HG02885 (cell line): ENCODE results near the gene RBSN.

Experiments
- ATAC-seq: cut with Tn5 transposase; IDR thresholded peaks from one replicate; pipeline ENCODE4 v1.9.1; 2021; ENCODE audit warnings: mild to moderate bottlenecking; ENCODE audit not compliant: unreplicated experiment, poor library complexity

Gene RBSN

DNA sequence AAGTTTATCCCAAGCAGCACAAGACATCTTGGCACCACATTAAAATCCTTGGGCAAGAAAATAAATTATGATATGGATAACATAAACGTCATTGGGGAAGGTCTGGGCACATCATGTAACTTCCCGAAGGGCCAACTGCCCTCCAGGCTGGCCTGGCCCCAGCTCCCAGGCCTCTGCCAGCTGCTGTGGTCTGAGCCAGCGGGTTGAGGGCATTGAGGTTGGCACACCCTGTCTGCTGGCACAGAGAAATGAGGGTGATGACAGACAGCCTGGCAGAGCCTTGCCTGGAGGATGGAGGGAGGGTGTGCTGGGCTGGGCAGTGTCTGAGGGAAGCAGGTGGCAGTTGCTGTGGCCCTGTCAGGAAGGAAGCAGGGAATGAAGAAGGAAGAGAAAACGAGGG is 3.3 kb upstream of the RBSN start:
- no peak for ATAC-seq

DNA sequence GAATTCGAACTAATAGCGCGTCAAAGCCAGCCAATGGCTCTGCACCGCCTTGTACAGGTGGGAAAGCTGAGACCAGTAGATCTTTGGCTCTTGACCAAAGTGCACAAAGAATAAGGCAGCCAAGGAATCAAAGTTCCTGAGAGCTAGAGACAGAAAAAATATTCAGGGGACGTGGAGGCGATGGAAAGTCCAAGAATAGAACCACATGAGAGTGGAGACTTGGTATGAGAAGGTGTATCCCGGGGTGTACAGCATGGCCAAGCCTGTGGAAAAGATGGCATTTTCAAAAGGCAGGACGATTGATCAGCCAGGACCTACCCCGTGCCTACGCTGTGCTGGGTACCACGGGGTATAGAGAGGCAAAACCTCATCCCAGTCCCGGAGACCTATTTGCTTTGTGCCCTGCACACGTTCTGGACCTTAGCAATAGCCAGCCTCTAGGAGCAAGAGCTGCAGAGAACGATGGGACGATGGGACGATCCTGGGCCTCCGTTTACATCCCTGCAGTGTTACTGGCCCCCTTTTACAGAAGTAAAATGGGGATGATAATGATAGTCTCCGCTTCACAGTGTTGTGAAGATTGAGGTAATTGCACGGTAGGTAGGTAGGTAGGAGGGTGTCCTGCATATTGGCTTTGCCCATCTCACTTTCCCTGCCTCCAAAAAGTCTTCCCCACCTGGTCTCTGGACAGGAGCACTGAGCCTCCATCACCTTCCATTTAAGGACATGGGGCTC is 583 bp upstream of the RBSN start:
- ATAC-seq = peak; percentile 14

GRCh38 chr3:15097891-15098290 is 1.1 kb downstream of the RBSN start:
- no peak for ATAC-seq

GRCh38 chr3:15096046-15096445 is 2.9 kb downstream of the RBSN start:
- ATAC-seq = no peak

- ATAC-seq = no peak
Measured at GRCh38 chr3:15094187-15094875, 4.6 kb downstream of the RBSN start.

DNA sequence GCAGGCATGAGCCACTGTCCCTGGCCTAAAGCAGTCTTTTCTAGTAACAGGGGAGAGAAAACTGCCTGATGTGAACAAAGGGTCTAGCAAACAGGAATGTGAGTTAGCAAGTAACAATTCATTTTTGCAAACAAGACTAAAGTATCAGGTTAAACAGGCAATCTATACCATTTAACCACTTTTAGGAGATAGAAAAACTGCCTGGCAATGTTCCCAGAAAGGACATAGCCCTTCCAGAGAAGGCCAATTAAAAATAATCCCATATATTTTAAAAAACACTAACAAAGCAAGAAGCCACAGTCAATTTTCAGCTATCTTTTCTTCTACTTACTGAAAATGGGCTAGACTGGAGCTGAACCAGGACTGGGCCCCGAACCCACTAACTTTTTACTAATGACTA is 6.3 kb downstream of the RBSN start:
- no peak for ATAC-seq

DNA sequence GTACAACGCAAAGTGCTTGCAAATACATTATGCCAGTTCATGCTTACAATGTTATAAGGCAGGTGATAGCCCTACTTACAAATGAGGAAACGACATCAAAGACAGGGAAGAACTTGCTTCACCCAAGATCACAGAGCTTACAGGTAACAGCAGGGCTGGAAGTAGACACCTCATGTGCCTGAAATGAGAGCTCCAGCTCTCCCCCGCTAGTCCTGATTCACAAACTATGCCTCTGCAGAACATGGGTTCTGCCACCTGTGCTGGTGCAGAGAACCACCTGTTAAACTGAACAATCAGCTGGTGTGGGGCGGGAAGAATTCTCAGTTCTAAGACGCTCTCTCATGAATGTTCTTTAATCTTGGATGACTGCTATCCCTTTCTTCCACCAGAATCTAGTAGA is 7.4 kb downstream of the RBSN start:
- no peak for ATAC-seq

DNA sequence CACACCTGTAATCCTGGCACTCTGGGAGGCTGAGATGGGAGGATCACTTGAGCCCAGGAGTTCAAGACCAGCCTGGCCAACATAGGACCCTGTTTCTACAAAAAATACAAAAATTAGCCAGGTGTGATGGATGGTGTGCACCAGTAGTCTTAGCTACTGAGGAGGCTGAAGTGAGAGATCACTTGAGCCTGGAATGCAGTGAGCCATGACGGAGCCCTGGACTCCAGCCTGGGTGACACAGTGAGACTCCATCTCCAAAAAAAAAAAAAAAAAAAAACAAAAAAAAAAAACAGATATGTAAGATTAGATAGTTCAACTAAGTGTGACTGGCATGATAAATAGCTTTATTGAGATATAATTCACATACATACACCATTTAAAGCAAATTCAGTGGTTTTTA is 9.7 kb downstream of the RBSN start:
- no peak for ATAC-seq

- no peak for ATAC-seq
Measured at GRCh38 chr3:15086699-15087098, 12.2 kb downstream of the RBSN start.

DNA sequence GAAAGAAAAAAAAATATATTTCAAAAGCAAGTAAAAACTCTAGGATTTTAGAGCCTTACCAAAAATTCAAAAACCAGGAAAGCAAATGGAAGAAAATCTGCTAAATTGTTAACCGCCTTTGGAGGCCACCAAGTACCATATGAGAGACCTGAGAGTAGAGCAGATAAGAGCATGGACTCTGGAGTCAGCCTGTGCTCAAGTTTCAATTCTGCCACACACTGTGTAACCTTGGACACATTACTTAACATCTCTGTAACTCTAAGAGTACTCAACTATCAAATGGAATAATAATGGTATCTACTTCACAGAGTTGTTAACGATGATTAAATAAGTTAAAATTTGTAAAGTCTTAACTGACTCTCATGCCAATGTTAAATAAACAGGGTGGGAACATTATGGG is 12.7 kb downstream of the RBSN start:
- no peak for ATAC-seq

DNA sequence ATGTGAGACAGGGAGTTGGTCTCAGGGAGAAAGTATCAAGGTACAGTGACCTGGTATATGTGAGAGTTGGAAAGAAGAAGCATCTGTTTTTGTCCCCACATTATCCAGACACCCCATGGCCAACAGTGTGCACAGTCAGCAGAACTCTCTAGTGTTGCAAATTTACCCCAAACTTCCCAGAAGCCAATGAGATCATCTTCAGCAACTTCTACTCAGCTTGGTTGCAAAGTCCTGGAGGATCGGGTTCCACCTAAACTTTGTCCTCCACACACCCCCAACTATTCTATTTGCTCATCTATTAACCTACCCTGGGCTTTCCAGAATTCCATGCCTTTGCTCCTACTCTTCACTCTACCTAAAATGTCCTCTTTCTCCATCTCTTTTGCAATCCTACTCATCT is 15.7 kb downstream of the RBSN start:
- ATAC-seq = no peak

GRCh38 chr3:15081960-15082664 is 16.8 kb downstream of the RBSN start:
- ATAC-seq = no peak

DNA sequence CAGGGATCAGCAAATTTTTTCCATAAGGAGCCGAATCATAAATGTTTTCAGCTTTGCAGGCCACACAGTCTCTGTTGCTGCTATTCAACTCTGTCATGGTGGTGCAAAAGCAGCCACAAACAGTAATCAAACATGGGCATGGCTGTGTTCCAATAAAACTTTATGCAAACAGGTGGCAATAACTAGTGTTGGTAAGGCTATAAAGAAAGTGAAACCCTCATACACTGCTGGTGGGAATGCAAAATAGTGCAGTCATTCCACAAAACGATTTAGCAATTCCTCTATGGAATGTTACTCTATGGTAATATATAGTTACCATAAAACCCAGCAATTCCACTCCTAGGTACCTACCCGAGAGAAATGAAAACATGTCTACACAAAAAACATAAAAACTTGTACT is 19.9 kb downstream of the RBSN start:
- ATAC-seq = no peak

DNA sequence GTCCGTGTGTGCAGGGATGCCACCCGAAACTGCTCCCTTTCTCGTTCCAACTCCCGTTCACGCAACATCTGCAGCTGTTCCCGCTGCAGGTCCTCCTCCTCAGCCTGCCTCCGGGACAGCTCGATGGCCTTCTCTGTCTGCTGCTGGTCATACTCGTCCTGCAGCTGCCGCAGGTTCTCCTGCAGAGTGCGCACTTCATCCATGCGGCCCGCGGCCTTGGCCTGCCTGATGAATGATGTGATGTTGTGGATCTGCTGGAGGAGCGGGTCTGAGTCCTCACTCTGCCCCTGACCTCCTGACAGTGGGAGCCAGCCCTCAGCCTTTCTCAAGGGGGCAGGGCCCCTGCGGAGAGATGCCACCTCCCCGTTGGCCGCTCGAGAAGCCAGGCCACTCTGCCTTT is 24.4 kb downstream of the RBSN start:
- no peak for ATAC-seq

DNA sequence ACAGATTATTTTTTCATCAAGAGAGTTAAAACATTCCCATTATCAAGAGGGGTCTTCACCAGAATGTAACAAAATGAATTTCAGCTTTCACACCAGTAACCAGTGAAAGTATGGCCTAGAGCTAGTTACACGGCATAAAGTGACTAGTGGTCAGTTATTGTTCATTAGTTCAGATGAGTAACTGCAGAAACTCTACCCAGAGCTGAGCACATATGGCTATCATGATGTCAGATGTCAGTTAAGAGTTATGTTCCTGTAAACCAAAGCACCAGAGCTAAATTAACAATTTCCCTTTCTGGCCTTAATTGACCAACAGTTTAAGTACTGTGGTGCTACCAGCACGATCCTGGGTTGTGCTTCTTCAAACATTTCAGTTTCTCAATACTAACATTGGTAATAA is 27.2 kb downstream of the RBSN start:
- ATAC-seq = no peak

- no peak for ATAC-seq
Measured at GRCh38 chr3:15069441-15069840, 29.5 kb downstream of the RBSN start.

GRCh38 chr3:15066467-15066866 is 32.5 kb downstream of the RBSN start:
- no peak for ATAC-seq

GRCh38 chr3:15065550-15066007 is 33.4 kb downstream of the RBSN start:
- no peak for ATAC-seq

- peak; percentile 97 for ATAC-seq
Measured at GRCh38 chr3:15064835-15065549, 34.0 kb downstream of the RBSN start, which contains the start of gene MRPS25. Gene MRPS25 (minus strand): TSS chr3:15065315. CDS start chr3:15065194, 121 bp downstream.

GRCh38 chr3:15064299-15064834 is 34.6 kb downstream of the RBSN start:
- ATAC-seq = peak; percentile 28
